KMS-11 (cell line): ENCODE data around the gene M1AP.
A peak's percentile ranks its signal among the peaks of the same experiment; 100 is the strongest.

Experiments
- H2AFZ ChIP-seq: fragments of 200-600 bp; sonication (generic); 2 replicates; pipeline ENCODE4 v1.6.1; 2016; ENCODE audit warnings: antibody characterized with exemption, mixed run types, low read depth
- H3K27ac ChIP-seq: fragments of 200-600 bp; sonication (generic); 2 replicates; pipeline ENCODE4 v1.6.1; 2016; ENCODE audit warnings: mild to moderate bottlenecking, mixed run types
- H3K27me3 ChIP-seq: fragments of 200-600 bp; sonication (generic); 2 replicates; pipeline ENCODE4 v1.6.1; 2017; ENCODE audit warnings: mild to moderate bottlenecking, low read depth, mixed run types, moderate library complexity; ENCODE audit not compliant: insufficient read depth
- H3K36me3 ChIP-seq: fragments of 200-600 bp; sonication (generic); 2 replicates; pipeline ENCODE4 v1.6.1; 2017; ENCODE audit warnings: mild to moderate bottlenecking, mixed run types; ENCODE audit not compliant: insufficient read depth
- H3K4me1 ChIP-seq: fragments of 200-600 bp; sonication (generic); 2 replicates; pipeline ENCODE4 v1.6.1; 2016; ENCODE audit warnings: mild to moderate bottlenecking, low read depth, mixed run types; ENCODE audit not compliant: poor library complexity, severe bottlenecking
- H3K4me2 ChIP-seq: fragments of 200-600 bp; sonication (generic); 2 replicates; pipeline ENCODE4 v1.7.0; 2016; ENCODE audit warnings: mild to moderate bottlenecking, mixed run types
- H3K4me3 ChIP-seq: fragments of 200-600 bp; sonication (generic); IDR thresholded peaks from 2 replicates; pipeline ENCODE4 v1.6.1; 2017; ENCODE audit warnings: low read depth, low read length, mixed read lengths; ENCODE audit not compliant: insufficient read depth
- H3K79me2 ChIP-seq: fragments of 200-600 bp; sonication (generic); 2 replicates; pipeline ENCODE4 v1.6.1; 2016; ENCODE audit warnings: low read depth, mixed run types; ENCODE audit not compliant: insufficient read depth
- H3K9ac ChIP-seq: fragments of 200-600 bp; sonication (generic); 2 replicates; pipeline ENCODE4 v1.6.1; 2016; ENCODE audit warnings: mild to moderate bottlenecking, mixed run types
- H4K20me1 ChIP-seq: fragments of 200-600 bp; sonication (generic); 2 replicates; pipeline ENCODE4 v1.6.1; 2016; ENCODE audit warnings: mild to moderate bottlenecking, mixed run types; ENCODE audit not compliant: insufficient read depth
- CTCF ChIP-seq: fragments of 200-600 bp; sonication (generic); conservative IDR thresholded peaks from 2 replicates; pipeline ENCODE4 v1.6.1; 2017; ENCODE audit warnings: low read depth, mild to moderate bottlenecking, antibody characterized with exemption, low read length, moderate library complexity, mixed read lengths

The M1AP gene

GRCh38 chr2:74558284-74559230, 89.6 kb downstream of the M1AP start:
- no peak overlapping the region for H3K4me2 ChIP-seq
- no peaks in the 10 kb centered on the region; the same call in 1 of the 2 replicates for H3K27me3 ChIP-seq
- TF ChIP-seq CTCF, result no peak
- no peak overlapping the region for H2AFZ ChIP-seq
- no peak overlapping the region for H3K4me3 ChIP-seq
- no peaks in the 10 kb centered on the region for H3K36me3 ChIP-seq
- no peaks in the 10 kb centered on the region for H4K20me1 ChIP-seq
- H3K79me2 ChIP-seq, result no peaks in the 10 kb centered on the region
- H3K9ac ChIP-seq, result no peak overlapping the region
- peaks cover 9% of the 10 kb centered on the region for H3K4me1 ChIP-seq
- H3K27ac ChIP-seq, result no peak overlapping the region

GRCh38 chr2:74556831-74557370, 91.2 kb downstream of the M1AP start:
- no peak overlapping the region for H3K4me2 ChIP-seq
- no peaks in the 10 kb centered on the region for H3K79me2 ChIP-seq
- peaks cover 13% of the 10 kb centered on the region for H3K4me1 ChIP-seq
- H3K4me3 ChIP-seq, result no peak overlapping the region
- H4K20me1 ChIP-seq, result no peaks in the 10 kb centered on the region
- no peak overlapping the region for H3K9ac ChIP-seq
- TF ChIP-seq CTCF, result no peak
- H2AFZ ChIP-seq, result no peak overlapping the region
- no peak overlapping the region for H3K27ac ChIP-seq
- H3K36me3 ChIP-seq, result no peaks in the 10 kb centered on the region
- H3K27me3 ChIP-seq, result no peaks in the 10 kb centered on the region; the same call in 1 of the 2 replicates

GRCh38 chr2:74556159-74556558, 92.0 kb downstream of the M1AP start:
- H3K4me3 ChIP-seq, result no peak overlapping the region
- H3K9ac ChIP-seq, result no peak overlapping the region

DNA sequence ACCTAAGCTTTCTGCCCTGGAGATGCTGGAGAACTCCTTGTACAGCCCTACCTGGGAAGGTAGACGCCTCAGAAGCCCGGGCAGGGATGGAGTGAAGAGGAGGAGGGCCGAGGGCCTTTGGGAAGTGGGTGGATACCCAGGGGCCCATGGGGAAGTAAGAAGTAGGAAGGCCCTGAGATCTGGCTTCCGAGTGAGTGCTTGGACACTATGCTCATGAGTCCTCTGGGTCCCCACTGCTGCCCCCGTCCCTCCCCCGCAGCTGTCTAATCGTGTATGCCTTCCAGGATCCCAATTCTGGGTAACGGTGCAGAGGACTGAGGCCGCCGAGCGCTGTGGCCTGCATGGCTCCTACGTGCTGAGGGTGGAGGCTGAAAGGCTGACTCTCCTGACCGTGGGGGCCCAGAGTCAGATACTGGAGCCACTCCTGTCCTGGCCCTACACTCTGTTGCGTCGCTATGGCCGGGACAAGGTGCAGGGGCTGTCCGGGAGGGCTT, 92.5 kb downstream of the M1AP start:
- no peak for TF ChIP-seq CTCF
- H3K79me2 ChIP-seq, result no peaks in the 10 kb centered on the region
- H3K36me3 ChIP-seq, result no peaks in the 10 kb centered on the region
- no peak overlapping the region for H2AFZ ChIP-seq
- H3K27ac ChIP-seq, result no peak overlapping the region
- H3K4me2 ChIP-seq, result peak overlapping the region; percentile 58
- no peak overlapping the region for H3K4me3 ChIP-seq
- H3K9ac ChIP-seq, result no peak overlapping the region; the same call in 1 of the 2 replicates
- peaks cover 3% of the 10 kb centered on the region; the same call in 1 of the 2 replicates for H3K27me3 ChIP-seq
- no peaks in the 10 kb centered on the region for H4K20me1 ChIP-seq
- H3K4me1 ChIP-seq, result peaks cover 13% of the 10 kb centered on the region

More at GRCh38 chr2:74556159-74556558, 92.0 kb downstream of the M1AP start:
- Histone ChIP-seq H2AFZ (no peak overlapping the region), H3K27me3 (peaks cover 3% of the 10 kb centered on the region; the same call in 1 of the 2 replicates), H3K27ac (no peak overlapping the region), H3K4me1 (peaks cover 13% of the 10 kb centered on the region), H3K36me3 (no peaks in the 10 kb centered on the region), H3K4me2 (no peak overlapping the region), H4K20me1 (no peaks in the 10 kb centered on the region), H3K79me2 (no peaks in the 10 kb centered on the region)
- TF ChIP-seq CTCF, result no peak
